ENCODE data around the gene CRLF1. TPM values are rescaled to one million over a fixed set of nuclear protein-coding genes. Genes with fewer than 3 reads are reported as not detected.

The CRLF1 gene
- total and polyA plus RNA-seq, 2 of the 8 experiments (the other 6 are each of a cell fraction or from before 2014, with no cell fraction given) = 7.2 to 10.3 TPM

DNA sequence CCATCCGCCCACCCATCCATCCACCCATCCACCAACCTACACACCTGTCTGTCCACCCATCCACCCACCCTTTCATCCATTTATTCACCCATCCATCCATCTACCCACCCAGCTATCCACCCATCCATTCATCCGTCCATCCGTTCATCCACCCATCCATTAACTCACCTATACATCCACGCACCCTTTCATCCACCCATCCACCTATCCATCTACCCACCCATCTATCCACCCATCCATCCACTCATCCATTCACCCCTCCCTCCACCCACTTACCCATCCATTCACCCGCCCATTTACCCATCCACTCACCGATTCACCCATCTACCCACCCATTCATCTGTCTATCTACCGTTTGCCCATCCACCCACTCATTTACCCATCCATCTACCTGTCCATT, 47.9 kb upstream of the CRLF1 start (continued):
- no peak for TF ChIP-seq FOSL1 (IDR thresholded peaks at IDR 0.05; ENCODE audit: insufficient read depth, low read depth, low read length)
- TF ChIP-seq POLR2A (IDR thresholded peaks at IDR 0.05; ENCODE audit: control extremely low read depth in 1 of 2, low read depth in 2 of 2, low read length in 2 of 2) = no peak
- no peak for TF ChIP-seq TAF7 (optimal IDR thresholded peaks at IDR 0.05; ENCODE audit: borderline replicate concordance, low read depth, low read length)
- no peak for TF ChIP-seq TBP (IDR thresholded peaks at IDR 0.05; ENCODE audit: low read depth, low read length)
- TF ChIP-seq POU5F1 (IDR thresholded peaks at IDR 0.05; ENCODE audit: low read depth, low read length) = no peak

Data from H1 (cell line).